NCI-H2029 (cell line): ENCODE measurements around the gene DCAF5.

ENCODE experiments used
- DNase-seq: peaks from one replicate; lab custom pipeline; 2025; lab: John Stamatoyannopoulos, UW

DCAF5 gene

GRCh38 chr14:69142101-69142500 lies 10.8 kb downstream of the DCAF5 start:
- no peak for DNase-seq

GRCh38 chr14:69141550-69141949 lies 11.4 kb downstream of the DCAF5 start:
- no peak for DNase-seq

GRCh38 chr14:69139743-69140142 lies 13.2 kb downstream of the DCAF5 start:
- no peak for DNase-seq

GRCh38 chr14:69137843-69138535 lies 14.9 kb downstream of the DCAF5 start:
- DNase-seq = no peak

- no peak for DNase-seq
Observed at GRCh38 chr14:69137416-69137815, 15.5 kb downstream of the DCAF5 start.

- DNase-seq = peak; percentile 3
Observed at GRCh38 chr14:69135133-69135532, 17.8 kb downstream of the DCAF5 start.

- DNase-seq = peak; percentile 6
Observed at GRCh38 chr14:69133206-69134125, 19.5 kb downstream of the DCAF5 start.

- no peak for DNase-seq
Observed at GRCh38 chr14:69132513-69133181, 20.3 kb downstream of the DCAF5 start.

GRCh38 chr14:69131176-69131575 lies 21.7 kb downstream of the DCAF5 start:
- DNase-seq = no peak

GRCh38 chr14:69129264-69129880 lies 23.5 kb downstream of the DCAF5 start:
- DNase-seq = peak; percentile 24

- DNase-seq = no peak
Observed at GRCh38 chr14:69118305-69118704, 34.6 kb downstream of the DCAF5 start.

GRCh38 chr14:69117020-69117767 lies 35.7 kb downstream of the DCAF5 start:
- DNase-seq = no peak

GRCh38 chr14:69115407-69116185 lies 37.3 kb downstream of the DCAF5 start:
- no peak for DNase-seq

GRCh38 chr14:69114763-69115162 lies 38.2 kb downstream of the DCAF5 start:
- no peak for DNase-seq

- no peak for DNase-seq
Observed at GRCh38 chr14:69108358-69108757, 44.6 kb downstream of the DCAF5 start.

GRCh38 chr14:69107407-69108003 lies 45.4 kb downstream of the DCAF5 start:
- DNase-seq = peak; percentile 37

GRCh38 chr14:69106451-69106850 lies 46.5 kb downstream of the DCAF5 start:
- DNase-seq = no peak

GRCh38 chr14:69105326-69105725 lies 47.6 kb downstream of the DCAF5 start:
- no peak for DNase-seq

GRCh38 chr14:69101331-69101826 lies 51.5 kb downstream of the DCAF5 start:
- DNase-seq = no peak

GRCh38 chr14:69097974-69098373 lies 54.9 kb downstream of the DCAF5 start:
- no peak for DNase-seq
